Measurements from ENCODE around the gene TTC28.
"Not testable (repeated sequence)": the region's sequence is repeated elsewhere in the genome, so short reads cannot be mapped to it uniquely, and the experiment has no call there.

The TTC28 gene

DNA sequence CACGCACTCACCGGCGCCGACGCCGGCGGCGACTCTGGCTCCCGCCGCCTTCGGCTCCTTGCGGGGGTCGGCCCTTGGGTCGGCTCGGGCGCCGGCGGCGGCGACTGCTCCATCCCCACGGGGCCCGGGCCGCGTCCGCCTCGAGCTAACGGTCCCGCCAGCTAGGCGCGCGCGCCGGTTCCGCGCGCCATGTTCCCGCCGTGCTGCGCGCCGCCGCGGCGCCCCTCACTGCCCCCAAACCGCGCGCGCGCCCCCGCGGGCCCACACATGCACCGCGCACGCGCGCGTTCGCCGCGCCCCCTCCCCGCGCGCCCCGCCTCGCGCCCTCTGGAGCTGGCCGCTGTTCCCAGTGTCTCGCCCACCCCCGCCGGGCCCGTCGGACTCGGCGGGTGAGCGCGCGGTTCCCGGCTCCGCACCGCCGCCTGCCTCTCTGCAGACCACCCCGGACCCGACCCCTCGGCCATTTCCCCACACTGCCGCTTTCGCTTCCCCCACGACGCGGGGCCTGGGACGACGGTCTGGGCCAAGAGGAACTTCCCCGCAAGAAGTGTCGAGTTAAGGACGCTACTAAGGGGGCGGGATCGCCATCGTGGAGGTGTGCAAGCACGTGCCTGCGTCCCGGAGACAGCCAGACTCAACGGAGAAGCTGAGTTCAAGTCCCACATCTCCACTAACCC lies at the start of gene TTC28:
TTC28 (minus strand) TSS at position 230 of the 677 bp plus-strand sequence; CDS start at position 113, 117 bp downstream.
- DNase-seq (ENCODE audit: low read depth), result not testable (repeated sequence)
- H3K4me3 ChIP-seq (ENCODE audit: low read depth, low read length), result peak within 1 kb of the TSS; percentile 55

- no peak for TF ChIP-seq CTCF (IDR thresholded peaks at IDR 0.05; ENCODE audit: control insufficient read depth, extremely low read depth, insufficient read depth)
- no peak for DNase-seq (ENCODE audit: low read depth)
- H3K4me3 ChIP-seq (ENCODE audit: low read depth, low read length), result no peak overlapping the region
These were observed 49.1 kb upstream of the TTC28 start for GRCh38 chr22:28728621-28729313.

- no peak overlapping the region for H3K4me3 ChIP-seq (ENCODE audit: low read depth, low read length)
- no peak for TF ChIP-seq CTCF (IDR thresholded peaks at IDR 0.05; ENCODE audit: control insufficient read depth, extremely low read depth, insufficient read depth)
- no peak for DNase-seq (ENCODE audit: low read depth)
These were observed 48.4 kb upstream of the TTC28 start for GRCh38 chr22:28728002-28728401.

- no peak overlapping the region for H3K4me3 ChIP-seq (ENCODE audit: low read depth, low read length)
- no peak for DNase-seq (ENCODE audit: low read depth)
- TF ChIP-seq CTCF (IDR thresholded peaks at IDR 0.05; ENCODE audit: control insufficient read depth, extremely low read depth, insufficient read depth), result no peak
These were observed 38.4 kb upstream of the TTC28 start for GRCh38 chr22:28718044-28718443.

DNA sequence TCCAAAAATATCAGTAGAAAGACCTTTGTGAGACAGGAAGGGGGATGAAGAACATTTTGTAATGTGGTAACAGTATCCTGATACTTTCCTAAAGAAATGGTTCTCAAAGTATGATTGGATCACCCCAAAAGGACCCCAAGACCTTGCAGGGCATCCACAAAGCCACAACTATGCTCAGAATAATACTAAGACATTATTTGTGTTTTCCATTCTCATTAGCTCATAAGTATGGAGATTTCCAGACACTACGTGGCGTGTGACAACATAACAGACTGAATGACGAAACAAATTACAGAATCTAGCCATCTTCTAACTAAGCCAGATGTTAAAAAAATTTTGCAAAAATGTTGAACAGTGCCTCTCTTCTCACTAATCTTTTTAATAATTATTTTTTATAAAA lies 37.0 kb upstream of the TTC28 start:
- no peak for TF ChIP-seq CTCF (IDR thresholded peaks at IDR 0.05; ENCODE audit: control insufficient read depth, extremely low read depth, insufficient read depth)
- no peak overlapping the region for H3K4me3 ChIP-seq (ENCODE audit: low read depth, low read length)
- DNase-seq (ENCODE audit: low read depth), result no peak

- DNase-seq (ENCODE audit: low read depth), result no peak
- TF ChIP-seq CTCF (IDR thresholded peaks at IDR 0.05; ENCODE audit: control insufficient read depth, extremely low read depth, insufficient read depth), result no peak
- no peak overlapping the region for H3K4me3 ChIP-seq (ENCODE audit: low read depth, low read length)
These were observed 36.0 kb upstream of the TTC28 start for GRCh38 chr22:28715611-28716010.

GRCh38 chr22:28714043-28714628 lies 34.5 kb upstream of the TTC28 start:
- no peak overlapping the region for H3K4me3 ChIP-seq (ENCODE audit: low read depth, low read length)
- no peak for TF ChIP-seq CTCF (IDR thresholded peaks at IDR 0.05; ENCODE audit: control insufficient read depth, extremely low read depth, insufficient read depth)
- no peak for DNase-seq (ENCODE audit: low read depth)

Data from LNCaP clone FGC (cell line).